ENCODE data around the gene GJE1. TPM values are rescaled to one million over a fixed set of nuclear protein-coding genes. Genes with fewer than 3 reads are reported as not detected.

The GJE1 gene
- total RNA-seq, 1 experiment from 2014 or later = not detected

- Histone ChIP-seq H3K4me3 (no peak overlapping the region), H4K20me1 (ENCODE audit: insufficient read depth) (no peaks in the 10 kb centered on the region; the same call in 1 of the 2 replicates), H3K79me2 (ENCODE audit: low read depth) (no peaks in the 10 kb centered on the region), H2AFZ (no peak overlapping the region), H3K27me3 (ENCODE audit: insufficient read depth, low read depth) (no peaks in the 10 kb centered on the region), H3K4me2 (no peak overlapping the region), H3K4me1 (replicated peaks; ENCODE audit: insufficient read depth) (no peaks in the 10 kb centered on the region), H3K27ac (no peak overlapping the region), H3K9me2 (ENCODE audit: insufficient read depth) (0 out of 2 replicates have a peak, but pooled peaks cover 5% of the 10 kb centered on the region), H3F3A (ENCODE audit: insufficient read depth, low read depth) (no peaks in the 10 kb centered on the region), H3K36me3 (ENCODE audit: low read depth) (peaks cover 10% of the 10 kb centered on the region), H3K9me3 (ENCODE audit: insufficient read depth, low read depth) (no peaks in the 10 kb centered on the region)
- ChIA-PET CTCF (interaction anchor here (0.5 kb wide), 1 partner anchor 1723 kb away, joined by 6 read pairs; no protein-coding TSS in a partner anchor), POLR2A (ENCODE audit: unreplicated experiment) (no interaction called here)
- TF ChIP-seq, protein P1, sequence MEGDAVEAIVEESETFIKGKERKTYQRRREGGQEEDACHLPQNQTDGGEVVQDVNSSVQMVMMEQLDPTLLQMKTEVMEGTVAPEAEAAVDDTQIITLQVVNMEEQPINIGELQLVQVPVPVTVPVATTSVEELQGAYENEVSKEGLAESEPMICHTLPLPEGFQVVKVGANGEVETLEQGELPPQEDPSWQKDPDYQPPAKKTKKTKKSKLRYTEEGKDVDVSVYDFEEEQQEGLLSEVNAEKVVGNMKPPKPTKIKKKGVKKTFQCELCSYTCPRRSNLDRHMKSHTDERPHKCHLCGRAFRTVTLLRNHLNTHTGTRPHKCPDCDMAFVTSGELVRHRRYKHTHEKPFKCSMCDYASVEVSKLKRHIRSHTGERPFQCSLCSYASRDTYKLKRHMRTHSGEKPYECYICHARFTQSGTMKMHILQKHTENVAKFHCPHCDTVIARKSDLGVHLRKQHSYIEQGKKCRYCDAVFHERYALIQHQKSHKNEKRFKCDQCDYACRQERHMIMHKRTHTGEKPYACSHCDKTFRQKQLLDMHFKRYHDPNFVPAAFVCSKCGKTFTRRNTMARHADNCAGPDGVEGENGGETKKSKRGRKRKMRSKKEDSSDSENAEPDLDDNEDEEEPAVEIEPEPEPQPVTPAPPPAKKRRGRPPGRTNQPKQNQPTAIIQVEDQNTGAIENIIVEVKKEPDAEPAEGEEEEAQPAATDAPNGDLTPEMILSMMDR (conservative IDR thresholded peaks at IDR 0.05) = no peak
- no peak for TF ChIP-seq EZH2 (IDR thresholded peaks at IDR 0.05; ENCODE audit: low read depth)
- BruUV-seq (replicated peaks) = no TSS peak
- intact Hi-C loops (cut with micrococcal nuclease; ENCODE audit: unreplicated experiment) = no loop called here
- DNase-seq = no peak
Measured at GRCh38 chr6:142183351-142183750, 50.6 kb downstream of the GJE1 start.

- H3K27ac ChIP-seq = no peak overlapping the region
- H3K79me2 ChIP-seq (ENCODE audit: low read depth) = no peaks in the 10 kb centered on the region
- no peak overlapping the region for H3K4me3 ChIP-seq
- peaks cover 2% of the 10 kb centered on the region; the same call in 1 of the 2 replicates for H4K20me1 ChIP-seq (ENCODE audit: insufficient read depth)
- no TSS peak for BruUV-seq (replicated peaks)
- no peaks in the 10 kb centered on the region for H3F3A ChIP-seq (ENCODE audit: insufficient read depth, low read depth)
- DNase-seq = no peak
- H2AFZ ChIP-seq = no peak overlapping the region
- H3K4me1 ChIP-seq (replicated peaks; ENCODE audit: insufficient read depth) = no peaks in the 10 kb centered on the region
- TF ChIP-seq, protein P1 (conservative IDR thresholded peaks at IDR 0.05) = no peak
- TF ChIP-seq EZH2 (IDR thresholded peaks at IDR 0.05; ENCODE audit: low read depth) = no peak
- intact Hi-C loops (cut with micrococcal nuclease; ENCODE audit: unreplicated experiment) = no loop called here
- CTCF ChIA-PET = no interaction called here
- POLR2A ChIA-PET (ENCODE audit: unreplicated experiment) = no interaction called here
- no peak overlapping the region for H3K4me2 ChIP-seq
- H3K9me3 ChIP-seq (ENCODE audit: insufficient read depth, low read depth) = no peaks in the 10 kb centered on the region
- H3K36me3 ChIP-seq (ENCODE audit: low read depth) = peaks cover 3% of the 10 kb centered on the region
- H3K9me2 ChIP-seq (ENCODE audit: insufficient read depth) = 0 out of 2 replicates have a peak, but pooled peaks cover 5% of the 10 kb centered on the region
- no peaks in the 10 kb centered on the region for H3K27me3 ChIP-seq (ENCODE audit: insufficient read depth, low read depth)
Measured at GRCh38 chr6:142184307-142184706, 51.6 kb downstream of the GJE1 start.

Other genes with a start within 250 kb of the GJE1 start
- 0.35 TPM in 1 of 2 replicates, not detected in the other for gene NMBR, start 14.2 kb downstream of the GJE1 start, total RNA-seq (2021)
- 29.5 and 52.0 TPM in 2 replicates for gene VTA1, start 14.3 kb downstream of the GJE1 start, total RNA-seq (2021)
- 24.0 and 30.3 TPM in 2 replicates for gene ADGRG6, start 169.1 kb downstream of the GJE1 start, total RNA-seq (2021)